Muscle layer of colon (tissue), 2 donors: ENCODE measurements around the gene C3orf18.

Source experiments
- H3K27ac ChIP-seq: one replicate; pipeline ENCODE4 v1.7.0; 2013; ENCODE audit warnings: low read depth, mild to moderate bottlenecking, low read length, moderate library complexity
- H3K27me3 ChIP-seq, 2 donors: one replicate each; pipeline ENCODE4 v1.7.0; 2013; ENCODE audit warnings: low read length in 2 of 2, mild to moderate bottlenecking in 2 of 2; ENCODE audit not compliant: insufficient read depth in 2 of 2, control insufficient read depth in 1 of 2
- H3K36me3 ChIP-seq: one replicate; pipeline ENCODE4 v1.7.0; 2013; ENCODE audit warnings: mild to moderate bottlenecking, low read length; ENCODE audit not compliant: insufficient read depth
- H3K4me1 ChIP-seq: one replicate; pipeline ENCODE4 v1.7.0; 2013; ENCODE audit warnings: mild to moderate bottlenecking, low read length; ENCODE audit not compliant: insufficient read depth
- H3K4me3 ChIP-seq, 2 donors: one replicate each; pipeline ENCODE4 v1.7.0; 2013; ENCODE audit warnings: low read length in 2 of 2, low read depth in 1 of 2, mild to moderate bottlenecking in 1 of 2, moderate library complexity in 1 of 2
- H3K9ac ChIP-seq: one replicate; pipeline ENCODE4 v1.7.0; 2013; ENCODE audit warnings: low read length
- H3K9me3 ChIP-seq: one replicate; pipeline ENCODE4 v1.7.0; 2013; ENCODE audit warnings: mild to moderate bottlenecking, low read length
- donor health status: abdominal sarcoma.
- donor health status: Adenocarcinoma of cecum.

The C3orf18 gene

DNA sequence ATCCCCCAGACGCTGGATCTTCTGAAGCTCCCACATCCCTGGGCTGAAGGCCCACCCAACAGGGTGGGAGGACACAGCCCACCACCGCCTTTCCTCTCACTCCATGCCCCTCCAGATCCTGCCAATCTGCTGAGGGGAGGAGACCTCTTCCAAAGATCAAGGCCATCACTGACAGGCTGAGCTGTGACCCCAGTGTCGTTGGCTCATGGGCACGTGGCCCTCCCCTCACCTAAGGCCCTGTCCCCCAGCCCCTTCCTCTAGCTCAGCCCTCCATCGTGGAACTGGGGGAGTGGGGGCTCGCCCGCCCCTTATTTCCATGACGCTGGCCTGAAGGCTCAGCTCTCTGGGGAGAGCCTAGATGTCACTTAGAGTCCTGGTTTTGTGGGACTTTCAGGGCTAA, 10.4 kb downstream of the C3orf18 start:
- no peak overlapping the region for H3K4me3 ChIP-seq
- H3K27ac ChIP-seq = no peak overlapping the region
- H3K9ac ChIP-seq = no peak overlapping the region
- no peaks in the 10 kb centered on the region for H3K27me3 ChIP-seq
- H3K9me3 ChIP-seq = no peaks in the 10 kb centered on the region
- no peaks in the 10 kb centered on the region for H3K36me3 ChIP-seq
- no peaks in the 10 kb centered on the region for H3K4me1 ChIP-seq

DNA sequence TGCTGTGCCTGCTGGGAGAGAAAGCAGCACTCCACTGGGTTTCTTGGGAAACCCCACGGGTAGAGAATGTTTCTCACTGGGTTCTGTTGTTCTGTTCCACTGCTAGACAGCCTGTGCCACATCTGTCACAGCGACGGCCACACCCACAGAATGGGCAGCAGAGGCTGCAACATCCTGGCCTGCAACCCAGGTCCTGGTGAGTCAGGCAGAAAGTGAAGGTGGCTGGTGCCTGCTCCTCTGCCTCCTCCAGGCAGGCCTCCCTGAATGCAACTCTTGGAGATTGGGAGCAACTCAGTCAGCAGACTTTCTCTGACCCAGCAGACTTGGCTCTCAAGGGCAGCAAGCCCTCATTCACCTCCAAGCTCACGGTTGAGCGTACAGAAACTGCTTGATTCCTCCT, 13.0 kb downstream of the C3orf18 start:
- no peaks in the 10 kb centered on the region for H3K4me1 ChIP-seq
- H3K9ac ChIP-seq = no peak overlapping the region
- H3K27me3 ChIP-seq = no peaks in the 10 kb centered on the region
- no peaks in the 10 kb centered on the region for H3K36me3 ChIP-seq
- no peak overlapping the region for H3K4me3 ChIP-seq
- H3K9me3 ChIP-seq = no peaks in the 10 kb centered on the region
- no peak overlapping the region for H3K27ac ChIP-seq

DNA sequence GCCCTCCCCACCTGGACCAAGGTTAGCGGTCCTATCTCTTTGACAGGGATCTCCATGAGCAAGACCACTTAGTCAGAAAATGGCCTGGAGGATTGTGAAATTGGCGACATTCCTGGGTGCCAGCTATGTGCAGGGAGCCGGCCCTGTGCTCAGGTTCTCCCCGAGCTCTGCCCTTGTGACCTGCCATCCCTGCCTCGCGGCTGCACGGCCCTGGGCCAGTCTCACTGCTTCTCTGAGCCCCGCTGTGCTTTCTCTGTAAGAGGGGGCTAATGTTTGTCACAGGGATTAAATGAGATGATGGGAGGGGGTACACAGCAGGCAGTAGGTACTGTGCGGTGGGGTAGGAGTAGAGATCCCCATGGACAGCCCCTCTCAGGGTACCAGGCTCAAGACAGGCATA, 14.9 kb downstream of the C3orf18 start:
- no peaks in the 10 kb centered on the region for H3K9me3 ChIP-seq
- H3K27ac ChIP-seq = no peak overlapping the region
- H3K27me3 ChIP-seq = no peaks in the 10 kb centered on the region
- H3K36me3 ChIP-seq = no peaks in the 10 kb centered on the region
- H3K4me1 ChIP-seq = no peaks in the 10 kb centered on the region
- H3K4me3 ChIP-seq = no peak overlapping the region
- H3K9ac ChIP-seq = no peak overlapping the region

DNA sequence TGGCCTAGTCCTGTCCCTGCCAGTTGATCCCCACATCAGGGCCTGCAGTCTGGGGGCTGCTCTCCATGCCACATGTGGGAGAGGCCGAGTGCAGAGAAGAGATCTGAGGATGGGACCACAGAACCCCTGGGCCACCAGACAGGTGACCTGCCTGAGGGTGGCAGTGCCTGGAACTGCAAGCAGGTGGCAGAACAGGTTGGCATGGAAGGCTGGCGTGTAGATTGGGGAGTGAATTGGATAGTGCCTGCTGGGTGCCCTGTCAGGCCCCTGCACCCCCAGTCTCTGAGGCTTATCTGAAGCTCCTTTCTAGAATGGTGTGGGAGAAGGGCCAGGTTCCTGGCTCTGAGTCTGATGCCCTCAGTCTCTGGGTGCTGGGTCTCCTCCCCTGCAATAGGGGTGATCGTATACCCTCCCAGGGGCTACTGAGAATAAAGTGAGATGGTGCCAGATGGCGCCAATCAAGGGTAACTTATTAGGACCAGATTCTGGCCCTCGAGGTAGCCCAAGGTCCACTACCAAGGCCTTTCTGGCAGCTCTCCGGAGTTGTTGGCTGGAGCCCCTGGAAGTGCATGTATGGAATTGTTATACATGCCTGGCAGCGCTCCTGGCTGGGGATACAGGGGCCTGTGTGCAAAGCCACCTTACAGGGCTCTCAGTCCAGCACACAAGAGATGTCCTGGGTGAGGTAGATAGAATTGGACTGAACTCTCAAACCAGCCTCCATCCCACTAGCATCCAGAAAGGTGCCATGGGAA, 15.7 kb downstream of the C3orf18 start:
- H3K4me3 ChIP-seq = no peak overlapping the region
- no peaks in the 10 kb centered on the region for H3K36me3 ChIP-seq
- H3K9me3 ChIP-seq = no peaks in the 10 kb centered on the region
- H3K9ac ChIP-seq = no peak overlapping the region
- no peaks in the 10 kb centered on the region for H3K4me1 ChIP-seq
- H3K27me3 ChIP-seq = no peaks in the 10 kb centered on the region
- no peak overlapping the region for H3K27ac ChIP-seq

DNA sequence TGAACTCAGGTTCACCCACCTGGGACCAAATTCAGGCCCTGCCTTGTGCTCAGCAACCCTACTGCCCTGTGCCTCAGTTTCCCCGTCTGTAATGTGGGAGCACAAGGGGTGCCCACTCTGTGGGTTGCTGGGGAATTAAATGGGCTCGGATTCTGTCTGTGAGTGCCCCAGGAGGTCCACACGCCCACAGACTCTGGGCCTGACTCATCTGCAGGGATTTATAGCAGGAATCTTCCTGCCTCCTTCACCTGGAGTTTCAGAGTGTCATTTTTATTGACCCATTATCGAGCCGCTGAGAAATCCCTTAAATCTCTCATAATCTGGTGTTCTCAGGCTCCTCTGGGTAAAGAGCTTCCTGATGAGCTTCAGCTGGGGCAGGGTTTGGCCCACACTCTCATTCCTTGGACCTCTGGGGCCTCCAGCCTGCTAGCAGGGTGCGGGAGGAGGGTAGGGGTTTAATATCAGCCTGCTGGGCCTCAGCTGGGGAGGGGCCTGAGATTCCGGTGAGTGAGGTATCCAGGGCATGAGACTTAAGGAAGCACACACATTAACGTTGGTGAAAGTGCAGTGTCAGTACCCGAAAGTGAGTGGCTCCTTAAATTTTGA, 16.4 kb downstream of the C3orf18 start:
- Histone ChIP-seq H3K4me1 (no peaks in the 10 kb centered on the region), H3K9me3 (no peaks in the 10 kb centered on the region), H3K27me3 (no peaks in the 10 kb centered on the region), H3K27ac (no peak overlapping the region), H3K9ac (no peak overlapping the region), H3K36me3 (no peaks in the 10 kb centered on the region), H3K4me3 (no peak overlapping the region)

DNA sequence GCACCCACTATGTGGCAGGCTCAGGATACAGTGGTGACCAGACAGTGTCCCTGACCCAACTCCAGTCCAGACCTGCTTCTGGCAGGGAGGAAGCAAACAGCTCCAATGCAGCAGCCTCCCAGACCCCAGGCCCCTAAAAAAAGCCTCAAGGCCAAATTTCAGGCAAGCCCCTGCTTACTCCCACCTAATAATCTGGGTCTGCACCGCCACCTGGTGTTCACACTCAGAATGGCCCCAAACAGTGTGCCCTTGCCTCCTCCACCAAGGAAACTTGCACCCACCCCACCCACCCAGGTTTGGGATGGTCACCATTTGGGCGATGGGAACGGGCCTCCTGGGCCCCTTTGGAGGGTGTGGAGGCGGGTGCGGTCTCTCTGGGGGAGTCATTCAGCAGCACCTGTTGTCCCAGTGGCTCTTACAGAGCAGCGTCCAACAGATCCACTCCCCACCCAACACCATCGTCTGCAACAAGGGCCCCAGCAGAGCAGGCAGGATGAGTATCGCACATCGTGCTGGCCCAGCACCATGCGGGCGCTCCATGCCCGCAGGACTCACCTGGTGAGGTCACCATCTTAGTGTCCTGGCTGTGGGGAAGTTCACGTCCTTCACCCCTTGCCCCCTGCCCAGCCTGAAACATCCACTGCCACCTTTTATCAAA, 17.3 kb downstream of the C3orf18 start:
- Histone ChIP-seq H3K4me3 (no peak overlapping the region), H3K9me3 (no peaks in the 10 kb centered on the region), H3K9ac (no peak overlapping the region), H3K36me3 (no peaks in the 10 kb centered on the region), H3K27ac (no peak overlapping the region), H3K27me3 (no peaks in the 10 kb centered on the region), H3K4me1 (no peaks in the 10 kb centered on the region)

DNA sequence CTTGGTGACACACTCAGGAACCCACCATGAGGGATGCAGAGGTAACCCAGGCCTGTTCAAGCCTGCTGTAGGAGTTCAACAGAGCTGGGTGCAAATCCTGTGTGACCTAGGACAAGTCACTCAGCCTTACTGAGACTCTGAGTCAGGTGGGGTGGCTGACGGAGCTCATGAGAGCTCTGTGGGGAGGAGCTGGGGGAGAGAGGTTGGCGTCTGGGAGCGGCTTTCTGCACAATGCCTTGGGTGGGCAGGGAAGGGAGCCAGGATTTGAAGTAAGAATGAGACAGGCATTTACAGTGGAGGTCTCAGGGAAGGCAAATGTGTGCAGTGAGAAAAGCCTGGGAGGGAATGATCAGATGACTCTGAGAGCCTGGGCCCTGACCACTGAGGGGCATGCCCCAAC, 18.3 kb downstream of the C3orf18 start:
- Histone ChIP-seq H3K9ac (no peak overlapping the region), H3K27me3 (no peaks in the 10 kb centered on the region), H3K9me3 (no peaks in the 10 kb centered on the region), H3K36me3 (no peaks in the 10 kb centered on the region), H3K4me3 (no peak overlapping the region), H3K4me1 (no peaks in the 10 kb centered on the region), H3K27ac (no peak overlapping the region)

DNA sequence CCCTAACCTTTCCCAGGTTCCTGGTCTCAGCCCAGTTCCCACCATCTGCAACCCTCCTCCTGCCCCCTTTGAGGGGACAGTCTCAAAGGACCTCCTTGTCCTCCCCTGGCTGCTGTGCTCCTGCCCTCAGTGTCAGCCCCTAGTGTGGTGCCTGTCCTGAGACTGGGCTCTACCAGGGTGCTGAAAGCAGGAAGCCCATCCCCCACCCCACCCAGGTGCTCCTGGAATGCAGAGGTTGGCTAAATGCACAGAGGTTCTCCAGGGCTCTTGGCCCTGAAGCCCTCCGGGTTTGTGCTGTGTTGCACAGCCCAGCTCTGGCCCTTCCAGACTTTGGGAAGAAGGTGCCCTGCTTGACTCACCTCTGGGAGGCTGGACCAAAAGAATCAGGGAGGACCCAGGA, 21.8 kb downstream of the C3orf18 start:
- Histone ChIP-seq H3K27ac (no peak overlapping the region), H3K4me3 (no peak overlapping the region), H3K9ac (no peak overlapping the region), H3K4me1 (no peaks in the 10 kb centered on the region), H3K27me3 (no peaks in the 10 kb centered on the region), H3K36me3 (no peaks in the 10 kb centered on the region), H3K9me3 (no peaks in the 10 kb centered on the region)

DNA sequence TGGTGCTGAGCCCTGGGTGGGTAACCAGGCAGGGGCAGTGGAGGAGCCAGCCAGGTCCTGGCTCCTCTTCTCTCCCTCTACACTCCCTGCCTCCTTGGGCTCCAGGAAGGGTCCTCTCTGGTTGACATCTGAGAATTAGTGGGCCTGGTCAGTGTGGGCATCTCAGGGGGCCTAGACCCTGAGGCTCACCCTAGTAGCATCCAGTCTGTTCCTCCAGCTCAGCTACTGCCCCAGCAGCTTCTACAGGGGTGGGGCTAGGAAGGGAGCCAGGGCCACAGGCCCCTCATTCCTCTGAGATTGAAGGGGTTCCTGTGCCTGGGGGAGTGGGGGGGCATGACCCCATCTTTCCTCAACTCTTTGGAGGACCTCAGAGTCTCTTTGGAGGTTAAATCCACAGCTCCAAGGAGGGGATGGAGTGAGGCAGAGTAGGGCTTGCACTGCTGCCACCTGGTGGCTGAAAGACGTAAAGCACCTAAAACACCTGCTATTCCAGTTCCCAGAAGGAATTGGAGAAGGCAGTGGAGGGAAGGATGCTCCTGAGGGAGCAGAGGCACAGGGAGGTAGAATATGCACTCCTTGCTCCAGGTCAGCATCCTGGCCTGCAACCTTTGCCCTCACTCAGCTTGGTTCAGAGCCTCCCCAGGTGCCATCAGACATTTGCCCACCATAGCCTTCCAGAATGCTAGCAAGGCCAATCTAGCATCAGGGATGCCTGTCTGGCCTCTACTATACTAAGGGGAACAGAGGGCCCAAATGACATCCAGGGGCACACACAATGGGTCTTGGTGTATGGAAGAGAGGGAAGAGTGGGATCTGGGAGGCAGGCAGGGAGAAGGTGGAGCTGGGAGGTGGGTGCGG, 25.1 kb downstream of the C3orf18 start:
- Histone ChIP-seq H3K27ac (no peak overlapping the region), H3K4me1 (no peaks in the 10 kb centered on the region), H3K4me3 (no peak overlapping the region), H3K9ac (no peak overlapping the region), H3K36me3 (no peaks in the 10 kb centered on the region), H3K27me3 (no peaks in the 10 kb centered on the region), H3K9me3 (no peaks in the 10 kb centered on the region)

DNA sequence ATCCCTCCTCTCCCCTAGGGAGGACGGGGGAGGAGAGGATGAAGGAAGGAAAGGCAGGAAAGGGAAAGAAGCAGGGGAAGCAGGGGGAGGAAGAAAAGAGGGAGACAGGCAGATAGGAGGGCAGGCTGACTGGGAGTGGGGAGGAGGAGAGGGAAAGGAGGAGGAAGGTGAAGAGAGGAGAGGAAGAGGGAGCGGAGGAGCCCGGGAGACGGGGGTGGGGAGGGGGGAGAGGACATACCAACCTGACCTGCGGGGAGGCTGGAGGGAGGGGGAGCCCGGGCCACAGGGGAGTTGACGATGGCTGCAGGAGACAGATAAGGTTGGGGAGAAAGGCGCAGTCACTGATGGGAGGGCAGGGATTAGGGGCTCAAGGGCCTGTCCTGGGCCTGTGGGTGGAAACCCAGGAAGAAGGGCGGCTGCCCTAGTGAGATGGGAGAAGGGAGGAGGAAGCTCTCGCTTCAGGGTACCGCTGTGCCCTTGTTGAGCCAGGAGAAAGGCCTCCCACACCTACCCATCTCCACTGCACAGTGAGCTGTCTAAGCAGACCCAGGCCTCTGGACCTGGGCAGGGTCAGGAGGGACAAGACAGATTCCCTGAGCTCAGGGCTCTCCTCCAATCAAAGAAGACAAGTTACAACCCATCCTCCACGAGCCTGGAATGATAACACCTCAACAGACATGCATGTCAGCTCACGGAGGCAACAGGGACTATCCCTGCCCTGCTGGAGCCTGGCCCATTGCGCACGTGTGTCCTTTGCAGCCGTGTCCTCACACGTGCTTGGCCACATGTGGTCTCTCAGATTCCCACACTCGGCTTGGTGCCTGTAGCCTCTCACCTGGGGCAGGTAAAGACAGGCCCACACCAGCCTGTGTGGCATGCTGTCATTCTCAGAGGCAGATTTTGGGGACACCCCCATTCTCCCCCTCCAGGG, 27.9 kb downstream of the C3orf18 start:
- Histone ChIP-seq H3K4me1 (no peaks in the 10 kb centered on the region), H3K36me3 (no peaks in the 10 kb centered on the region), H3K27ac (no peak overlapping the region), H3K27me3 (no peaks in the 10 kb centered on the region), H3K9me3 (no peaks in the 10 kb centered on the region), H3K4me3 (no peak overlapping the region), H3K9ac (no peak overlapping the region)
